ENCODE data around the gene ZFAND6.

ZFAND6 gene

DNA sequence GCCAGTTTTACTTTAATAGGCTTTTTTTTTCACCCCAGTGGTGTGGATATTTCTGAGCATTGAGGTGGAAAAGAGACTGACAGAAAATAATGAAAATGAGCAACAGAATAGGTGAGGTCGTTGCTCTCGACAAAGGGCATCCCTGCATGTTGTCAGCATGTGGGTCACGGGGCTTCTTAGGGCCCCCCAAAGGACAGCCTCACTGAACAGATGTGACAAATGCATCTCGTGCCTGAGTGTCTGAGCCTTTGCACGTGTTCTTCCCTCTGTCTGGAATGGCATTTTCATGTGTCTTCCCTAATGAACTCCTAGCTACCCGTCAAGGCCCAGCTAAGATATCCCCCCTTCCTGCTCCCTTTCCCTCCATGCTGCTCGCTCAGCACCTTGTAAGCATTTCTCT, 125.1 kb downstream of the ZFAND6 start:
- TF ChIP-seq RAD21 (IDR thresholded peaks at IDR 0.05; ENCODE audit: low read depth): no peak
- TF ChIP-seq YY1 (IDR thresholded peaks at IDR 0.05; ENCODE audit: low read depth): no peak
- TF ChIP-seq ZBTB7A (IDR thresholded peaks at IDR 0.05; ENCODE audit: low read depth): no peak
- TF ChIP-seq EP300 (IDR thresholded peaks at IDR 0.05; ENCODE audit: borderline replicate concordance): no peak
- TF ChIP-seq, protein P1, sequence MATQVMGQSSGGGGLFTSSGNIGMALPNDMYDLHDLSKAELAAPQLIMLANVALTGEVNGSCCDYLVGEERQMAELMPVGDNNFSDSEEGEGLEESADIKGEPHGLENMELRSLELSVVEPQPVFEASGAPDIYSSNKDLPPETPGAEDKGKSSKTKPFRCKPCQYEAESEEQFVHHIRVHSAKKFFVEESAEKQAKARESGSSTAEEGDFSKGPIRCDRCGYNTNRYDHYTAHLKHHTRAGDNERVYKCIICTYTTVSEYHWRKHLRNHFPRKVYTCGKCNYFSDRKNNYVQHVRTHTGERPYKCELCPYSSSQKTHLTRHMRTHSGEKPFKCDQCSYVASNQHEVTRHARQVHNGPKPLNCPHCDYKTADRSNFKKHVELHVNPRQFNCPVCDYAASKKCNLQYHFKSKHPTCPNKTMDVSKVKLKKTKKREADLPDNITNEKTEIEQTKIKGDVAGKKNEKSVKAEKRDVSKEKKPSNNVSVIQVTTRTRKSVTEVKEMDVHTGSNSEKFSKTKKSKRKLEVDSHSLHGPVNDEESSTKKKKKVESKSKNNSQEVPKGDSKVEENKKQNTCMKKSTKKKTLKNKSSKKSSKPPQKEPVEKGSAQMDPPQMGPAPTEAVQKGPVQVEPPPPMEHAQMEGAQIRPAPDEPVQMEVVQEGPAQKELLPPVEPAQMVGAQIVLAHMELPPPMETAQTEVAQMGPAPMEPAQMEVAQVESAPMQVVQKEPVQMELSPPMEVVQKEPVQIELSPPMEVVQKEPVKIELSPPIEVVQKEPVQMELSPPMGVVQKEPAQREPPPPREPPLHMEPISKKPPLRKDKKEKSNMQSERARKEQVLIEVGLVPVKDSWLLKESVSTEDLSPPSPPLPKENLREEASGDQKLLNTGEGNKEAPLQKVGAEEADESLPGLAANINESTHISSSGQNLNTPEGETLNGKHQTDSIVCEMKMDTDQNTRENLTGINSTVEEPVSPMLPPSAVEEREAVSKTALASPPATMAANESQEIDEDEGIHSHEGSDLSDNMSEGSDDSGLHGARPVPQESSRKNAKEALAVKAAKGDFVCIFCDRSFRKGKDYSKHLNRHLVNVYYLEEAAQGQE (IDR thresholded peaks at IDR 0.05; ENCODE audit: low read depth): no peak
- TF ChIP-seq CEBPB (IDR thresholded peaks at IDR 0.05): no peak
- no peak for TF ChIP-seq TCF12 (IDR thresholded peaks at IDR 0.05; ENCODE audit: low read depth)
- TF ChIP-seq CREB1 (IDR thresholded peaks at IDR 0.05; ENCODE audit: low read depth): no peak
- TF ChIP-seq, protein P2, sequence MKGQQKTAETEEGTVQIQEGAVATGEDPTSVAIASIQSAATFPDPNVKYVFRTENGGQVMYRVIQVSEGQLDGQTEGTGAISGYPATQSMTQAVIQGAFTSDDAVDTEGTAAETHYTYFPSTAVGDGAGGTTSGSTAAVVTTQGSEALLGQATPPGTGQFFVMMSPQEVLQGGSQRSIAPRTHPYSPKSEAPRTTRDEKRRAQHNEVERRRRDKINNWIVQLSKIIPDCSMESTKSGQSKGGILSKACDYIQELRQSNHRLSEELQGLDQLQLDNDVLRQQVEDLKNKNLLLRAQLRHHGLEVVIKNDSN (IDR thresholded peaks at IDR 0.05): no peak
- TF ChIP-seq EGR1 (IDR thresholded peaks at IDR 0.05): no peak
- TF ChIP-seq, protein P3, sequence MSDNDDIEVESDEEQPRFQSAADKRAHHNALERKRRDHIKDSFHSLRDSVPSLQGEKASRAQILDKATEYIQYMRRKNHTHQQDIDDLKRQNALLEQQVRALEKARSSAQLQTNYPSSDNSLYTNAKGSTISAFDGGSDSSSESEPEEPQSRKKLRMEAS (IDR thresholded peaks at IDR 0.05): no peak
- no peak for TF ChIP-seq TAF1 (IDR thresholded peaks at IDR 0.05; ENCODE audit: low read depth)
- no peak for TF ChIP-seq NFIC (IDR thresholded peaks at IDR 0.05)

DNA sequence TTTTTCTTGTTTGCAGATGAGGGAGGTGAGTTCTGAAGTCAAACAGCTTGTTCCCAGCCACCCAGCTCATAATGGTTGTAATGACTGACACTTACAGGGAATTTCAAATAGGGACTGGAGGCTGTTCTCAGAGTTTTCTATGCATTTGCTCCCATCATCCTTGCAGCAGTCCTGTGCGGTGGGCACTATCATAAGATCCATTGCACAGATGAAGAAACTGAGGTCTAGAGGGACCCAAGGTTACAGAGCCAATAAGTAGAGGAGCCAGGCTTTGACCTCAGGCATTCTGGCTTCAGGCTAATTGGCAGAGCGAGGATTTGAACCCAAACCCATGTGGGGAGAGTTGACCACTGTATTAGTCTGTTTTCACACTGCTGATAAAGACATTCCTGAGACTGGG, 125.7 kb downstream of the ZFAND6 start:
- TF ChIP-seq EP300 (IDR thresholded peaks at IDR 0.05; ENCODE audit: borderline replicate concordance): no peak

DNA sequence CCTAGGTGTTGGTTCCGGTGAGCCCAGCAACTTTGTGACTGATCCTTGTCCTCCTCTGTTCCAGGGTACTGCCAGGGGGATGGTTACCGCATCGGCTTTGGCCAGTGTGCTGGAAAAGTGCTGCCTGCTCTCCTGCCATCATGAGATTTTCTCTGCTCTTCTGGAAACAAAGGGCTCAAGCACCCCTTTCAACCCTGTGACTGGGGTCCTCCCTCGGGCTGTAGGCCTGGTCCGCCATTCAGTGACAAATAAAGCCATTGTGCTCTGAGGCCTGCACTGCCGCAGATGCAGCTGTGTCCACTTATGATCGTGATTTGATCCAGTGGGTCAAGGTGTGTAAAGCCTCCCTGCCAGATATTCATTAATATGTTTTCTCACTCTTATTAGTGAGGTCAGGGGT, 126.6 kb downstream of the ZFAND6 start:
- TF ChIP-seq NFIC (IDR thresholded peaks at IDR 0.05): no peak
- TF ChIP-seq, protein P1 (IDR thresholded peaks at IDR 0.05; ENCODE audit: low read depth): no peak
- no peak for TF ChIP-seq CREB1 (IDR thresholded peaks at IDR 0.05; ENCODE audit: low read depth)
- no peak for TF ChIP-seq TAF1 (IDR thresholded peaks at IDR 0.05; ENCODE audit: low read depth)

DNA sequence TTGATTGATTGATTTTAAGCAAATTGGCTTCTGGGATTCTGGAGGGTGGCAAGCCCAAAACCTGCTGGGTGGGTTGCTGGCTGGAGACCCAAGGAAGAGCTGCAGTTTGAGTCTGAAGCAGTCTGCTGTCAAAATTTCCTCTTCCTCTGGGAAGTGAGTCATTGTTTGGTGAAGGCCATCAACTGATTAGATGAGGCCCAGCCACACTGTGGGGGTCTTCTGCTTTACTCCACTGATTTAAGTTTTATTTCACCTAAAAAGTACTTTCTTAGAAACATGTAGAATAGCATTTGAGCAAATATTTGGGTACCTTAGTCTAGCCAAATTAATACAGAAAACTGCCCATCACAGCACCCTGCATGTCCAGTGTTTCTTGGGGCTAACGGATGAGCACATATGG, 127.1 kb downstream of the ZFAND6 start:
- no peak for TF ChIP-seq NFIC (IDR thresholded peaks at IDR 0.05)
- TF ChIP-seq EGR1 (IDR thresholded peaks at IDR 0.05): no peak
- no peak for TF ChIP-seq YY1 (IDR thresholded peaks at IDR 0.05; ENCODE audit: low read depth)
- TF ChIP-seq, protein P3 (IDR thresholded peaks at IDR 0.05): no peak
- no peak for TF ChIP-seq EP300 (IDR thresholded peaks at IDR 0.05; ENCODE audit: borderline replicate concordance)
- no peak for TF ChIP-seq TAF1 (IDR thresholded peaks at IDR 0.05; ENCODE audit: low read depth)
- TF ChIP-seq TEAD4 (IDR thresholded peaks at IDR 0.05): no peak
- TF ChIP-seq FOXM1 (IDR thresholded peaks at IDR 0.05; ENCODE audit: borderline replicate concordance, low read depth): no peak
- no peak for TF ChIP-seq TCF12 (IDR thresholded peaks at IDR 0.05; ENCODE audit: low read depth)
- TF ChIP-seq, protein P1 (IDR thresholded peaks at IDR 0.05; ENCODE audit: low read depth): no peak
- TF ChIP-seq, protein P2 (IDR thresholded peaks at IDR 0.05): no peak
- no peak for TF ChIP-seq CEBPB (IDR thresholded peaks at IDR 0.05)
- TF ChIP-seq CREB1 (IDR thresholded peaks at IDR 0.05; ENCODE audit: low read depth): no peak
- no peak for TF ChIP-seq ZBTB7A (IDR thresholded peaks at IDR 0.05; ENCODE audit: low read depth)
- TF ChIP-seq RAD21 (IDR thresholded peaks at IDR 0.05; ENCODE audit: low read depth): no peak
